ENCODE data around the gene RALGPS2. TPM values are rescaled to one million over a fixed set of nuclear protein-coding genes. Genes with fewer than 3 reads are reported as not detected.

The RALGPS2 gene
- total and polyA plus RNA-seq, 2 of the 13 experiments (the other 11 are each of a cell fraction or from before 2014, with no cell fraction given), result 15.6 to 36.0 TPM

DNA sequence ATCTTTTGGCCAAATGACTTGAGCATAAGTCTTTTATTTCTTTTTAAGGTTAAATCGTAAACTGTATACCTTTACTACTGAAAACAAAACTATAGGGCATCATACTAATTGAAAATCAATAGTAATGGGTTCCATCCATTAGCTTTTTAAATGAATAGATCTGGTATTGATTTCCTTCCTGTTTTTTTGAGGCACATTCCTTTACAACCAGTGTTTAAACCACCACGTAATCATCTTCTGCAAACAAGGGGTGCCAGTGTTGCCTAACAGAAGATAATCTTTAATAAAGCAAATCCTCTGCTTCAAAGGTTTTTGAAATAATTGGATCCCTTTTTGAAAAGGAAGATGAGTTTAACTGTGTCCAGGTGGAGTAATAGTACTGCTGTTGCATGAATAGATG lies 194.5 kb downstream of the RALGPS2 start (continued):
- TF ChIP-seq, protein P1, sequence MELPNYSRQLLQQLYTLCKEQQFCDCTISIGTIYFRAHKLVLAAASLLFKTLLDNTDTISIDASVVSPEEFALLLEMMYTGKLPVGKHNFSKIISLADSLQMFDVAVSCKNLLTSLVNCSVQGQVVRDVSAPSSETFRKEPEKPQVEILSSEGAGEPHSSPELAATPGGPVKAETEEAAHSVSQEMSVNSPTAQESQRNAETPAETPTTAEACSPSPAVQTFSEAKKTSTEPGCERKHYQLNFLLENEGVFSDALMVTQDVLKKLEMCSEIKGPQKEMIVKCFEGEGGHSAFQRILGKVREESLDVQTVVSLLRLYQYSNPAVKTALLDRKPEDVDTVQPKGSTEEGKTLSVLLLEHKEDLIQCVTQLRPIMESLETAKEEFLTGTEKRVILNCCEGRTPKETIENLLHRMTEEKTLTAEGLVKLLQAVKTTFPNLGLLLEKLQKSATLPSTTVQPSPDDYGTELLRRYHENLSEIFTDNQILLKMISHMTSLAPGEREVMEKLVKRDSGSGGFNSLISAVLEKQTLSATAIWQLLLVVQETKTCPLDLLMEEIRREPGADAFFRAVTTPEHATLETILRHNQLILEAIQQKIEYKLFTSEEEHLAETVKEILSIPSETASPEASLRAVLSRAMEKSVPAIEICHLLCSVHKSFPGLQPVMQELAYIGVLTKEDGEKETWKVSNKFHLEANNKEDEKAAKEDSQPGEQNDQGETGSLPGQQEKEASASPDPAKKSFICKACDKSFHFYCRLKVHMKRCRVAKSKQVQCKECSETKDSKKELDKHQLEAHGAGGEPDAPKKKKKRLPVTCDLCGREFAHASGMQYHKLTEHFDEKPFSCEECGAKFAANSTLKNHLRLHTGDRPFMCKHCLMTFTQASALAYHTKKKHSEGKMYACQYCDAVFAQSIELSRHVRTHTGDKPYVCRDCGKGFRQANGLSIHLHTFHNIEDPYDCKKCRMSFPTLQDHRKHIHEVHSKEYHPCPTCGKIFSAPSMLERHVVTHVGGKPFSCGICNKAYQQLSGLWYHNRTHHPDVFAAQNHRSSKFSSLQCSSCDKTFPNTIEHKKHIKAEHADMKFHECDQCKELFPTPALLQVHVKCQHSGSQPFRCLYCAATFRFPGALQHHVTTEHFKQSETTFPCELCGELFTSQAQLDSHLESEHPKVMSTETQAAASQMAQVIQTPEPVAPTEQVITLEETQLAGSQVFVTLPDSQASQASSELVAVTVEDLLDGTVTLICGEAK (IDR thresholded peaks at IDR 0.05), result no peak
- TF ChIP-seq, protein P1 (CRISPR knock-in tag; IDR thresholded peaks at IDR 0.05), result no peak
- TF ChIP-seq POGZ (CRISPR knock-in tag; IDR thresholded peaks at IDR 0.05), result no peak; the same call in 1 of the 2 replicates
- no peak for TF ChIP-seq ZNF749 (CRISPR knock-in tag; IDR thresholded peaks at IDR 0.05; ENCODE audit: borderline replicate concordance)
- TF ChIP-seq ZNF598 (CRISPR knock-in tag; IDR thresholded peaks at IDR 0.05; ENCODE audit: borderline replicate concordance), result no peak
- TF ChIP-seq ZNF30 (CRISPR knock-in tag; IDR thresholded peaks at IDR 0.05), result no peak
- no peak for TF ChIP-seq KAT7 (CRISPR knock-in tag; IDR thresholded peaks at IDR 0.05; ENCODE audit: borderline replicate concordance)
- TF ChIP-seq MTA3 (CRISPR knock-in tag; IDR thresholded peaks at IDR 0.05), result no peak
- TF ChIP-seq ERF (CRISPR knock-in tag; IDR thresholded peaks at IDR 0.05), result no peak
- no peak for TF ChIP-seq TBP (CRISPR knock-in tag; IDR thresholded peaks at IDR 0.05)
- peak; percentile 77 for TF ChIP-seq BCL6 (CRISPR knock-in tag; IDR thresholded peaks at IDR 0.05)
- no peak for TF ChIP-seq MAFK (conservative IDR thresholded peaks at IDR 0.05 in 1 of 2, IDR thresholded peaks at IDR 0.05 in 1 of 2; ENCODE audit: low read length in 2 of 2)
- no peak for TF ChIP-seq ZNF501 (CRISPR knock-in tag; IDR thresholded peaks at IDR 0.05)
- no peak for TF ChIP-seq FLYWCH1 (CRISPR knock-in tag; IDR thresholded peaks at IDR 0.05)
- peak; percentile 71; the same call in 1 of the 2 replicates for TF ChIP-seq SOX13 (IDR thresholded peaks at IDR 0.05)
- peak in 1 of 2 experiments; percentile 94; a peak in 2 of 4 replicates for TF ChIP-seq SOX13 (CRISPR knock-in tag; conservative IDR thresholded peaks at IDR 0.05 in 1 of 2, IDR thresholded peaks at IDR 0.05 in 1 of 2)
- TF ChIP-seq, protein P2, sequence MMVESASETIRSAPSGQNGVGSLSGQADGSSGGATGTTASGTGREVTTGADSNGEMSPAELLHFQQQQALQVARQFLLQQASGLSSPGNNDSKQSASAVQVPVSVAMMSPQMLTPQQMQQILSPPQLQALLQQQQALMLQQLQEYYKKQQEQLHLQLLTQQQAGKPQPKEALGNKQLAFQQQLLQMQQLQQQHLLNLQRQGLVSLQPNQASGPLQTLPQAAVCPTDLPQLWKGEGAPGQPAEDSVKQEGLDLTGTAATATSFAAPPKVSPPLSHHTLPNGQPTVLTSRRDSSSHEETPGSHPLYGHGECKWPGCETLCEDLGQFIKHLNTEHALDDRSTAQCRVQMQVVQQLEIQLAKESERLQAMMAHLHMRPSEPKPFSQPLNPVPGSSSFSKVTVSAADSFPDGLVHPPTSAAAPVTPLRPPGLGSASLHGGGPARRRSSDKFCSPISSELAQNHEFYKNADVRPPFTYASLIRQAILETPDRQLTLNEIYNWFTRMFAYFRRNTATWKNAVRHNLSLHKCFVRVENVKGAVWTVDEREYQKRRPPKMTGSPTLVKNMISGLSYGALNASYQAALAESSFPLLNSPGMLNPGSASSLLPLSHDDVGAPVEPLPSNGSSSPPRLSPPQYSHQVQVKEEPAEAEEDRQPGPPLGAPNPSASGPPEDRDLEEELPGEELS (CRISPR knock-in tag; IDR thresholded peaks at IDR 0.05), result peak; percentile 96
- no peak for TF ChIP-seq ZSCAN21 (CRISPR knock-in tag; IDR thresholded peaks at IDR 0.05; ENCODE audit: borderline replicate concordance)
- TF ChIP-seq CSRNP1 (CRISPR knock-in tag; IDR thresholded peaks at IDR 0.05), result no peak

Measured in HepG2 (cell line).